SK-N-MC (cell line): ENCODE results near the gene MACROD2.

Experiments used
- EZH2 ChIP-seq: fragments of 200-600 bp; sonication (generic); IDR thresholded peaks from one replicate; pipeline ENCODE4 v1.6.1; 2017; ENCODE audit warnings: antibody characterized with exemption
- FOXP2 ChIP-seq: optimal IDR thresholded peaks from 2 replicates; pipeline ENCODE3; 2011; ENCODE audit warnings: mild to moderate bottlenecking, moderate library complexity; ENCODE audit not compliant: insufficient read depth; ENCODE audit errors: extremely low read length, control extremely low read depth
- POLR2AphosphoS5 ChIP-seq: IDR thresholded peaks from 2 replicates; pipeline ENCODE4 v1.6.1; 2012; ENCODE audit warnings: mild to moderate bottlenecking, low read depth, low read length, borderline replicate concordance

- TF ChIP-seq EZH2, result no peak
- no peak for TF ChIP-seq POLR2AphosphoS5
- no peak for TF ChIP-seq FOXP2
These were observed 547.7 kb downstream of the MACROD2 start for GRCh38 chr20:14543040-14543439.
